EL (cell line): ENCODE measurements around the gene KANSL1.
"Not testable (repeated sequence)": the region's sequence is repeated elsewhere in the genome, so short reads cannot be mapped to it uniquely, and the experiment has no call there.

Experiments used
- DNase-seq: peaks from one replicate; pipeline ENCODE4 v3.0.0-alpha.2; 2016

Gene KANSL1

GRCh38 chr17:46193151-46193625 is at the start of gene KANSL1:
Gene KANSL1, minus strand, starts transcription at chr17:46193429. Its CDS starts 21,286 bp downstream, at chr17:46172143.
- peak; percentile 98 for DNase-seq

GRCh38 chr17:46231359-46231758 is 38.1 kb upstream of the KANSL1 start:
- not testable (repeated sequence) for DNase-seq

DNA sequence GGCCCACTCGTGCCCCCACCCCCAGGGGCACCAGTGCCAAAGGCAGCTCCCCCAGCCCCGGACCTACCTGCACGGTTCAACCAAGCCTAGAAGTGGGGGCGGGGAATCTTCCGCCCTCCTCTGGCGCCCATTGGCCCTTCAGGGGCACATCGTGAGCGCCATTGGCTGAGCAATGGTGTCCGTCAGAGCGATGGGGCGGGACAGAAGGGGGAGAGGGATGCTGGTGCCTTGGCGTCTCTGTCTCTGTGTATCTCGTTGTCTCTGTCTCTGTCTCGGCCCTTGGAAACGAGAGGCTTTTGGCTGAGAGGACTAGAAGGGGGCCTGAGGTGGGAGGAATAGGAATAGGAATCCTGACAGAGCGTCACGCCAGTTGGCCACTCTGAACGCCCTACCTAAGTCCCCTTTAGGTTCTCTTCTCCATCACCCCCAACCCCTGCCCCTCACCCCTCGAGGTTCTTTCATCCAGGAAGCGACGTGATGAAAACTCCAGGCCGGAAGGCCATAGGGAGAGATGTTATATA is 32.1 kb upstream of the KANSL1 start:
- peak; percentile 98 for DNase-seq

GRCh38 chr17:46224864-46225263 is 31.6 kb upstream of the KANSL1 start:
- not testable (repeated sequence) for DNase-seq

DNA sequence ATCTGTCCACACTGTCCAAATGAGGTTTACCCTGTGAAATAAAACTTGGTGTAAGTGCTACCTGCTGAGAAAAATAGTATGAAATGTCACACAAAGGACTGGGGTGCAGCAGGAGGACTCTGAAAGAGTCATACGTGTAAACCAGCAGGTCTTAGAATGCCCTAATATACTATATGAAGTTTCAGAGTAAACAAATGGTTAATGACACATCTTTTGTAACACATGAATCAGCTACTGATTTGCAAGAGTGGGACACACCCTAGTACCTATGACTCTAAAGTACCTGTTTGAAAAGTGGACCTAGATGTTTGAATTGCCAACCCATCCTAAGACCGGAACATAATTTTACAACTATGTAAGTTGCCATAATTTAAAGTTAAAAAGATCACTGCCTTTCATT is 29.8 kb upstream of the KANSL1 start:
- not testable (repeated sequence) for DNase-seq

GRCh38 chr17:46216682-46217081 is 23.5 kb upstream of the KANSL1 start:
- DNase-seq = no peak

- DNase-seq = peak; percentile 85
Measured at GRCh38 chr17:46212634-46213435, 19.6 kb upstream of the KANSL1 start.

DNA sequence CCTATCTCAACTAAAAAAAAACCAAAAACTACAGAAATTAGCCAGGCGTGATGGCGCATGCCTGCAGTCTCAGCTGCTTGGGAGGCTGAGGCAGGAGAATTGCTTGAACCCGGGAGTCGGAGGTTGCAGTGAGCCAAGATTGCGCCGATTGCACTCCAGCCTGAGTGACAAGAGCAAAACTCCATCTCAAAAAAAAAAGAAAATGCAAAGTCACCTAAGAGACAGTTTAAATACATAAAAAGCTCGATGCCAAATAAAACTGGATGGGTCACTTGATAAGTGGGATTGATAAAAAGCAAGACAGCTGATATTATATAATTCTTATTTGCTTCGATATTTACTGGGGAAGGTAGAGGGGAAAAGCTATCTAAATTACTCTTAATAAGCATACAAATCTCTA is 15.8 kb upstream of the KANSL1 start:
- DNase-seq = no peak

GRCh38 chr17:46205975-46206374 is 12.7 kb upstream of the KANSL1 start:
- no peak for DNase-seq

DNA sequence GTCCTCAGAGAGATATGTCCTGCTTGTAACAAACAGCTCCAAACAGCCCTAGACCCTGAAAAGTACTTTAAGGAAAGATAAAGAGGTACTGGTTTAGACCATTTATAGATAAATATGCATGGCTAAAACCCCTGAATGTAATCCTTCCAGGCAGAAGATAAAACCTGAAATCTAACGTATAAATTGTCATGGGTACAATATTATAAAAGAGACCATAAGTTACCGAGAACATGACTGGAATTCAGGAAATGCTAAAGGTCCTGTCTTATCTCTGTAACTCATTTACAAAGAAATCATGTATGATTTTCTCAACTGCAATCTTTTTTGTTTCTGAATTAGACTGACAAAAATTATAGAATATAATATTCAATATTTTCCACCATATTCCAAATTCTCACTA is 9.2 kb upstream of the KANSL1 start:
- DNase-seq = no peak

DNA sequence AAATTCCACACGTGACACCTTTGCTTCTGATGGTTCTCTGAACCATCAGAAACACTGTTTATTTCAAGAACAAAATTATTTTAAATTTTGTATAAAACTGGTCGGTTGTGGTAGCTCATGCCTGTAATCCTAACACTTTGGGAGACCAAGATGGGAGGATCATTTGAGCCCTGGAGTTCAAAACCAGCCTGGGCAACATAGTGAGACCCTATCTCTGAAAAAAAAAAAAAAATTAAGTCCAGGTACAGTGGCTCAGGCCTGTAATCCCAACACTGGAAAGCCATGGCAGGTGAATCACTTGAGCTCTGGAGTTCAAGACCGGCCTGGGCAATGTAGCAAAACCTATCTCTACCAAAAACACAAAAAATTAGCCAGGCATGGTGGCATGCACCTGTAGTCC is 8.3 kb upstream of the KANSL1 start:
- no peak for DNase-seq

- no peak for DNase-seq
Measured at GRCh38 chr17:46200197-46200596, 7.0 kb upstream of the KANSL1 start.

- peak; percentile 44 for DNase-seq
Measured at GRCh38 chr17:46199379-46199778, 6.2 kb upstream of the KANSL1 start.

DNA sequence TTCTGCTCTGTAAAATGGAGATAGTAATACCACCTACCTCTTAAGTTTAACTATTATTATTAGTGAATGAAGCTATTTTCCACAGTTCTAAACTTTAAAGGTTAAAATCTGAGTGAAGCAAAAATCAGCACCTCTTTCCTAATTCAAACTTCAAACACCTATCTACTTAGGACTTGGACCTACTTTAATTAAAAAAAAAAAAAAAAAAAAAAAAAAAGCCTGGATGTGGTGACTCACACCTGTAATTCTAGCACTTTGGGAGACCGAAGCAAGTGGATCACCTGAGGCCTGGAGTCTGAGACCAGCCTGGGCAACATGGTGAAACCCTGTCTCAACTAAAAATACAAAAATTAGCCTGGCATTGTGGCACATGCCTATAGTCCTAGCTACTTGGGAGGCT is 5.0 kb upstream of the KANSL1 start:
- DNase-seq = no peak

DNA sequence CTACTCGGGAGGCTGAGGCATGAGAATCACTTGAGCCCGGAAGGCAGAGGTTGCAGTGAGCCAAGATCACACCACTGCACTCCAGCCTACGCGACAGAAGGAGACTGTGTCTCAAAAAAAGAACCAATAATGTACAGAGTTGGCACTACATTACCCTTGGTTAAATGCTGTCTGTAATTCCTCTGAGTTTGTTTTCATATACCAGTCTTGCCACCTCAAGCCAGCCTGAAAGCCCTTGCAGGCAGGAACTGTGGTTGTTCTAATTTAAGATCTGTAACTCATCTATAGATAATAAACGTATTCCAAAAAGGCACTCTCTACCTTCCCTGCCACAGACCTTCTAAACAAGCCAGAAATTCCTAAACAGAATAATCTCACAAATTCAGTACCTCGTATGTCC is 4.3 kb upstream of the KANSL1 start:
- no peak for DNase-seq

DNA sequence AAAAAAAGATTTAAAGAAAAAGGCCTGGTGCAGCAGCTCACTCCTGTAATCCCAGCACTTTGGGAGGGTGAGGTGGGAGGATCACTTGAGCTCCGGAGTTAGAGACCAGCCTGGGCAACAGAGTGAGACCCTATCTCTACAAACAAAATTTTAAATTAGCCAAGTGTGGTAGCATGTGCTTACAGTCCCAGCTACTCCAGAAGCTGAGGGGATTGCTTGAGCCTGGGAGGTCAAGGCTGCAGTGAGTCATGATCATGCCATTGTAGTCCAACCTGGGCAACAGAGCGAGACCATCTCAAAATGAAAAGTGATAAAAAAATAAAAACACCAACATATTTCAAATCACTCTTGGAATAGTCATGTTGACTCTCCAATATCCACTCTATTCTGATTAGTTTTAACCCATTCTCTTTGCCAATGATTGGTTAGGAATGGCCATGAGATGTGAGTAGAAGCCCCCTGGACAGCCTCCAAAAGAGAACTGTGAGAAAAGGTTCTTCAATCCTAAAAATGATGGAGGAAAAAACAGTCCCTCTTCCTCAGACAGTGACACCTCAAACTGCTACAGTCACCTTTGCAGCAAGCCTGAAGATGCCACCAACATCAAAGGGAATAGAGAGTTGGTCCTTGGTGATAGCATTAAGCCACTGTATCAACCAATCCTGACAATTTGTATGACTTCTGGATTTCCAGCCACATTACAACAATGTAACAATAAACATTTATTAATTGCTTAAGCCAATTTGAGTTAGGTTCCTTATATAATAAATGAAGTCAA is 2.9 kb upstream of the KANSL1 start:
- DNase-seq = peak; percentile 55

- no peak for DNase-seq
Measured at GRCh38 chr17:46195217-46195855, 2.1 kb upstream of the KANSL1 start.

GRCh38 chr17:46194393-46195216 is 1.4 kb upstream of the KANSL1 start:
- DNase-seq = peak; percentile 73

GRCh38 chr17:46193626-46194392 is 580 bp upstream of the KANSL1 start:
- DNase-seq = peak; percentile 100

GRCh38 chr17:46192439-46193150 is 634 bp downstream of the KANSL1 start:
- peak; percentile 84 for DNase-seq

DNA sequence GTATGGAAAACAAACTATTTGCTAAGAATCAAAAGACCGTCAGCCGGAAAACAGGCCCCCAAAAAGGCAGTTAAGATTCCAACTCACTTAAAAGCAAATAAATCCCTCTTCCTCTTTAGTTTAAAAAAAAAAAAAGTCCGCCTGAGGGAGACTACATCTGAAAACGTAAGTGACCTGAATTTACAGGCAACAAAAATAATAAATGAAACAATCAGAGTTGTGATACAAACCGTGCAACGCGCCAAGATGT is 1.1 kb downstream of the KANSL1 start:
- DNase-seq = no peak
